ENCODE results near the gene HOATZ.

DNA sequence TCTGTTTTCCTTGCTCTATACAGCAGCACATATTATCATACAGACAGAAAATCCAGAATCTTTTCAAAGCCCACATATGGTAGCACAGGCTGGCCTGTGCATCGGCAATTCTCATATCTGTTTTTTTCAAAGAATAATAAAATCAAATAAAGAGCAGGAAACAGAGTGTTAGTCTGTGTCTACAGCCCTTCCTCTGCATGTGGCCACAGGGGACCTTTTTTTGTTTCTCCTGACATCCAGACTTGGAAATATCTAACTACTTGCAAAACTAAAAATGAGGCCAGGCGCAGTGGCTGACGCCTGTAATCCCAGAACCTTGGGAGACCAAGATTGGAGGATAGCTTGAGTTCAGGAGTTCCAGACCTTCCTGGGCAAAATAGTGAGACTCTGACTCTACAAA, 46.2 kb downstream of the HOATZ start:
- TF ChIP-seq GATA2 (IDR thresholded peaks at IDR 0.05; ENCODE audit: low read depth, low read length) (no peak), GATA3 (IDR thresholded peaks at IDR 0.05; ENCODE audit: low read depth, low read length) (no peak)

All from SH-SY5Y (cell line).